Skin epidermis (tissue), 12 donors: Measurements from ENCODE around the gene CRHR1.

ENCODE experiments used
- H3K27ac ChIP-seq, 21 experiments: fragments of 200-600 bp; sonication (generic) in 11 of 21; one replicate each; pipeline ENCODE4 v1.5.0; 2020; ENCODE audit warnings: mild to moderate bottlenecking in 3 of 21, inconsistent platforms in 2 of 21, moderate library complexity in 2 of 21
- H3K4me3 ChIP-seq, 7 experiments: fragments of 200-600 bp; sonication (generic) in 2 of 7; one replicate each; pipeline ENCODE4 v1.5.0; 2020; ENCODE audit warnings: inconsistent platforms in 2 of 7, mild to moderate bottlenecking in 2 of 7, moderate library complexity in 1 of 7

The CRHR1 gene

GRCh38 chr17:45815752-45816151, 31.6 kb downstream of the CRHR1 start:
- H3K4me3 ChIP-seq: no peak overlapping the region
- H3K27ac ChIP-seq: no peak overlapping the region

DNA sequence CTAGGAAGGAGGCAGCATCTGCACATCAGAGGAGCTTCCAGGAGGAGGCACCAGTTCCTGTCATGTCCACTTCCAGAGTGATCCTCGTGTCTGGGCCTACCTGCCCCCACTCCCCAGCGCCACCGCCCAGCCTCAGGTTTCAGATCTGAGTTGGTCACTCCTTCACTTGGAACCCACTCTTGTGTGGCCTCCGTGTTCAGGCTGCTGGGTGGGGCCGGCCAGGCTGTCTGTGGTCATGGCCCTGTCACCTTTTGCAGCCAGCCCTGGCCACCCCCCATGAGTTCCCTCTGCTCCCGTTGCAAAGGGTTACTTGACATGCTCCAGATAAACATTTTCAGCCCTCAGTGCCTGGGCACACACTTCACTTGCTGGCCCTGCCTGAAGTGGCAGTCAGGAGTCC, 33.9 kb downstream of the CRHR1 start:
- Histone ChIP-seq H3K27ac (no peak overlapping the region), H3K4me3 (no peak overlapping the region)

DNA sequence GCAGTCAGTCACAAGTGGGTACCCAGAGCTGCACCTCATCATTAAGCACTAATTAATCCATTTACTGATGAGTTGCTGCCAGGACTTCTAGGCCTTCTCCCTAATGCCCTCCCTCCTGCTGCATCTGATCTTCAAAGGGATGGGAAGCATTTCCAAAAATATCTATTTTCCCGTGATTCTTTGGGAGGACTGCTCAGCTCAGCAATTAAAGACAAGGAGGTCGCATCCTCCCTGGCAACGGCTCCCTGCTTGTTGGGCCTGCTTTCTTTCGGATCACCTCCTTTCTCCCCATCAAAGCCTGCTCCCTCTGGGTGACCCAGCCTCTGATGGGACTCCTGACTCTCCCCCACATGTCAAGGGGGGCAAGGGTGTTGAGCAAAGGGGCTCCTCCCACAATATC, 34.6 kb downstream of the CRHR1 start:
- H3K27ac ChIP-seq: no peak overlapping the region
- no peak overlapping the region for H3K4me3 ChIP-seq

DNA sequence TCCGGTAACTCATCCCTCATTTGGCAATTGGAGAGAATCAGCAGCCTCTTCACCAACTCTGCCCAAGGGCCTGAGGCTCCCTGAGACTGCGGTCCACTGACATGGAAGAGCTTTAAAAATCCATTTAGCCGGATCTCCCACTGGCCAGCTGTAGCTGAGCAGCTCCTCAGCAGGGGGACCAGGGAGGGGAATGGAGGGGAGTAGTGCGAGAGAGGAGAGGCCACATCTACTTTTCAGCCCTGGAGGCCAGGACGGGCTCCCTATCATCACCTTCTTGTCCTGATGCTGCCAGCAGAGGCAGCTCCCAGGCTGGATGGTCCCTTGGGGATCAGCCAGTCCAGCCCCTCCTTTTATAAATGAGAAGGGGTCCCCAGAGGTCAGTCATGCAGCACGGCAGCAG, 35.5 kb downstream of the CRHR1 start:
- no peak overlapping the region for H3K27ac ChIP-seq
- H3K4me3 ChIP-seq: no peak overlapping the region

- Histone ChIP-seq H3K4me3 (no peak overlapping the region), H3K27ac (no peak overlapping the region)
These were observed 36.1 kb downstream of the CRHR1 start for GRCh38 chr17:45820052-45820780.

DNA sequence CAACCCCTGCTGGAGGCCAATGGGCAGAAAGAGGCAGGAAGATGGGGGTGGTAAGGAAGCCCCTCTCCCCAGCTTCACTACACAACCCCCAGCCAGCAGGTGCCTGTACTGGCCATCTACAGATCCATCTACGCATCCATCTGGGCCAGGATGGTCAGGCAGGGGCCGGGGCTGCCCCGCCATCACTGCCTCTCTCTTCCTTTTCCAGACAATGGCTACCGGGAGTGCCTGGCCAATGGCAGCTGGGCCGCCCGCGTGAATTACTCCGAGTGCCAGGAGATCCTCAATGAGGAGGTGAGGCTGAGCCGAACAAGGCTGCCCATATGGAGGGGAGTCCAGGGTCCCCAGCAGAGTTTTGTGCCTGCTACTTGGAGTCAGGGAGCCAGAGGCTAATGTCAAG, 37.0 kb downstream of the CRHR1 start:
- H3K4me3 ChIP-seq: no peak overlapping the region
- no peak overlapping the region for H3K27ac ChIP-seq

DNA sequence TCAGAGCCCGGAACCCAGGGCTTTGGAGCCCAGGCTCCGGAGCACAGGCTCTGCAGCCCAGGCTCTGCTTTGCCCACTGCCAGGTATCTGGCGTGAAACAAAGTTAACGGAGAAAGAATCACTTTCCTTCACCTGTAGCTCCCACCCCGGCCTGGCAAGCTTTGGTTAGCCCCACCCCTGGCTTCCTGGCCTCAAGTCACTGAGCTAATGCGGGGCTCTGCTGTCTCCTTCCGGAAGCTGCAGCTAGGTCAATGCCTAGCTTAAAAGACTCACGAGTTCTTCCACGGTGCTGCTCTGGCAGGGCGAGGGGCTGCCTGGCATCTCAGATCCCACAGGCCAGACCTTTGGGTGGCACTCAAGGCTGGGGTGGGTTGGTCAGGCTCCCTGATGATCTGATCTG, 39.5 kb downstream of the CRHR1 start:
- Histone ChIP-seq H3K4me3 (no peak overlapping the region), H3K27ac (no peak overlapping the region)

GRCh38 chr17:45824475-45824874, 40.4 kb downstream of the CRHR1 start:
- Histone ChIP-seq H3K4me3 (no peak overlapping the region), H3K27ac (no peak overlapping the region)

DNA sequence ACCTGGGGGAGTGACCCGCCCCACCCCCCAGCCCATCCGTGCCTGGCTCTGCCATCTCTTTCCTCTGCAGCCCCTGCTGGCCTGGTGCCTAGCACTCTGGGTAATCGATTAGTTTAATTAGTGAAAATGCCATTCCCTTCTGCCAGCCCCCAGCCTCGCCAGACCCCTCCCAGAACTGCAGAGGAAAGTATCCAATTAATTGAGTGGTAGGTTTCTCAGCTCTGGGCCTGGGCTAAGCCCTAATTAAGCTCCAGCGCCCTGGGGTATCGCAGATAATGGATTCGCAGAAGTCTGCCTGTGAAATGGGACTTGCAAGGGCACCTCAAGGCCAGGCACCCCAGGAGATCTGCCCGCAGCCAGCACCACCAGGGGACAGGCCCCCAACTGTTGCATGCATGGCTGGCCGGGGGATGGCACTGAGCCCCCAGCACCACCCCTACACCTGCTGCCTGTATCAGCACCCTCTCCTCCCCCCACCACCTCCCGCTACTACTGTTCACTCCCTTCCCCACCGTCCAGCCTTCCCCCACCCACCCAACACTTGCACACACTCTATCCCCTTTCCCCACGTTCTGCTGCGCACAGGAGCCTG, 40.9 kb downstream of the CRHR1 start:
- Histone ChIP-seq H3K27ac (no peak overlapping the region), H3K4me3 (no peak overlapping the region)

DNA sequence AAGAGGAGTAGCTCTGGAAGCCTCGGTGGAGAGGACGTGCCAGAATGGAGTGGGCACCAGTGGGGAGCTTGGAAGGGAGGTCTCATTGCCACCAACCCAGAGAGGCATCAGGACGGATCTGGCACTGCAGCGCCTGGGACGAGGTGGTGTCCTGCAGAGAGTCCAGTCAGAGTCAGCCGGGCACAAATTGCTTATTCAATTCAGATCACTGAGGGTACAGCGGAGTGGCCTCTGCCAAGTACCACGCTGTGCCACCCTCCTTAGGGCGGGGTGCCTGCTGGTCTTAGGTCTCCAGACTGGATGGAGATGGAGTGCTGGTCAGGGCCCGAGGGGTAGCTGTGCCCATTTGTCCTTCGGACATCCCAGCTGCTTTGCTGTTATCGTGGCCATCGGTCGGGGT, 41.7 kb downstream of the CRHR1 start:
- no peak overlapping the region for H3K27ac ChIP-seq
- H3K4me3 ChIP-seq: no peak overlapping the region

DNA sequence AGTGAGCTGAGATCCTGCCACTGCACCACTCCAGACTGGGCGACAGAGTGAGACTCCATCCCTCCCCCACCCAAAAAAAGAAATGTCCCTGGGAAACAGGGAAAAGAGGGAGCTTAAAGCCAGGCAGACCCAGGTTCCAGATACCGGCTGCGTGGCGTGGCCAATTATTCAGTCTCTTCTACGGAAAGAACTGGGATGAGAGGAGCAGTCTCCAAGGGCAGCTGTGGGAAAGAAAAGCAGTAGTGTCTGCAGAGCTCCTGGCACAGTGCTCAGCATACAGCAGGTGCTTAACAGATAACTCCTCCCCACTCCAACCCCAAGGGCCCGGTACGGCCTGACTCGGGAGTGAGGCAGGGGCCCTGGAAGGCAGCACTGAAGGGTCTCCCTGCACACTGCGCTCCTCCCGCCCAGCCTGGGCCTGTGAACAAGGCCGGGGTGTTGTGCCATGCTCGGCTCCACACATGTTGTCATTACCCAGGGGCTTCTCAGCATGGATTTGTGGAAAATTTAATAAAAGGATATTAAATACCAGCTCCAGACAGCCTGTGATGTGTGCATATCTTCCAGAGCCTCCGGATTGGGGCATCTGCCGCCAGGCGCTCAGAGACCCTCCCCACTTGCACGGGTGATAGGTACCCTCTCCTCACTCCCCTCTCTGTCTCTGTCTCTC, 42.9 kb downstream of the CRHR1 start:
- Histone ChIP-seq H3K4me3 (no peak overlapping the region), H3K27ac (no peak overlapping the region)

DNA sequence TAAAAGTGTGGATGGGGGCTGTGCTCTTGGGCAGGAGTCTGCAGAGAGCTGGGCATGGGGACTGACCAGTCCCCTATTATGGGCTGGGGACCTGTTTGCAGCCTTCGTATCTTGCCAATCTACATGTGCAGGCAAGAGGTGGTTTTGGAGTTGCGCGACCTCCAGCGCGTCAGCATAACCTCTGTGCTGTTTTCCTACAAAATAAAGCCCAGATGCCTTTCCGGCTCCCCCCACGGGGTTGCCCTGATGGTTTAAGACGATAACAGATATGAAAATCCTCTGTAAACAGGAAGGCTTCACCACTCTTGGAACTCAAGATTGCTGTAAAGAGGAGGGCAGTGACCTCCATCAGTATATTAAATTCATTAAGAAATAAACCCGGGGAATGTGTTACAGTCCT, 44.1 kb downstream of the CRHR1 start:
- Histone ChIP-seq H3K27ac (no peak overlapping the region), H3K4me3 (no peak overlapping the region)

DNA sequence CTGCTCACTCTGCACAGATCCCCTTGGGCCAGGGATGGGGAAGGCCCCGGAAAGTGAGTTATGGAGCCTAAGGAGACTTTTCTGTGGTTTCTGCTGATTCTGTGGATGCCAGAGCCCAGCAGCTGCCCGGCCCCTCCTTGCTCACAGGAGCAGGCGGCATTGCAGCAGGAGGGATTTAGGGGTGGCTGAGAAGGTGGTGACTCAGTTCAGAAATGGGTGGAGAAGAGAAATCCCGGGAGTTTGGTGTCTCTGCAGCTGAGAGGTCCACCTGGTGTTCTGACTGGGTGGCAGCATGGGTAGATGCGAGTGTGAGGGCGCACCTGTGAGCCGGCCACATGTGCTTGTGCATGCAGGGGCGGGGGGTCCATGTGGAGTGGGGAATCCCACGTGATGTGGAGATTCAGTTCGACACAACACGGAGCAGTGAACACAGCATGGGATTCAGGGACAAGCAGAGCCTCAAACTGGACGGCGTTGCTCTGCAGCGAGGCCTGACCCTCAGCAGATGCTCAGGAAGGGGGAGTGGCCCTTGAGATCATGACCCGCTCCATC, 44.5 kb downstream of the CRHR1 start:
- Histone ChIP-seq H3K4me3 (no peak overlapping the region), H3K27ac (no peak overlapping the region)

DNA sequence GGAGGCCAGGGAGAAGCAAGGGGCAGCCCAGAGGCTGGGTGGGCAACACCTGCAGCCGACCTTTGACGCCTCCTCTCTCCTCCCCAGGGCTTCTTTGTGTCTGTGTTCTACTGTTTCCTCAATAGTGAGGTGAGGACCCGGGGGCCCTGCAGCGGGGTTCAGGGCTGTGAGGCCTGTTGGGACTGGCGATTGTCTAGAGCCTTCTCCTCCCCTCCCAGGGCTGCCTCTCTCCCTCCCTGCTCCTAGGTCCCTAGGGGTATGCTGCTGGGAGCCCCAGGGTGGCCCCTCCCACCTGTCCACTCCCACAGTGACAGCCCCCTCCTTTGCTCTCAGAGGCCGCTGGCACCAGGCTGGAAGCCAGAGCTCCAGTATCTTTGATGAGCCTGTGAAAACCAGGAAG, 49.8 kb downstream of the CRHR1 start:
- no peak overlapping the region for H3K27ac ChIP-seq
- H3K4me3 ChIP-seq: no peak overlapping the region

GRCh38 chr17:45834471-45835396, 50.6 kb downstream of the CRHR1 start:
- H3K27ac ChIP-seq: no peak overlapping the region
- H3K4me3 ChIP-seq: no peak overlapping the region

DNA sequence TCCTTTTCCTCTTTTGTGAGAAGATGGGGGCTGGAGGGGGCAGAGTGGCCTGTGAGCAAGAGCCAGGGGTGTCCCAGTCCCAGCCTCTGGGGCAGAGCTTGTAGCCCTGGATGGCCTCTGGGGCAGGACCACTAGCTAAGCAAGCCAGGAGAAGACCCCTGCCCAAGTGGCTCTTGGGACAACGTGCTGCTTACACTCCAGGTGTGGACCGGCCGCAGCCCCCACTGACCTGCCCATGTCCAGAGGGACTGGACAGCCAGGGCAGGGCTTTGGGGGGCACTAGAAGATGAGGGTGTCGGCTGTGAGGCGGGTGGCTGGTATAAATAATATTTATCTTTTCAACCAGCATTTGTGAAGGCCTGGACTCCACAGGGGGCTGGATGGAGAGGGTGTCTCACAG, 51.4 kb downstream of the CRHR1 start:
- H3K27ac ChIP-seq: no peak overlapping the region
- H3K4me3 ChIP-seq: no peak overlapping the region

GRCh38 chr17:45836047-45837044, 52.2 kb downstream of the CRHR1 start:
- Histone ChIP-seq H3K4me3 (no peak overlapping the region), H3K27ac (no peak overlapping the region)

- no peak overlapping the region for H3K27ac ChIP-seq
- H3K4me3 ChIP-seq: no peak overlapping the region
These were observed 53.1 kb downstream of the CRHR1 start for GRCh38 chr17:45837187-45837586.

- Histone ChIP-seq H3K4me3 (no peak overlapping the region), H3K27ac (no peak overlapping the region)
These were observed 53.5 kb downstream of the CRHR1 start for GRCh38 chr17:45837603-45838002.
